RWPE2 (cell line): ENCODE measurements around the gene ARGLU1.

Source experiments
- ATAC-seq: fragments of 200-7000 bp; cut with Tn5 transposase; 3 replicates; pipeline ENCODE4 v1.9.1; 2021; ENCODE audit warnings: low read depth
- DNase-seq: peaks from one replicate; pipeline ENCODE4 v3.0.0-alpha.2; 2020; ENCODE audit warnings: low spot score
- H3K27ac ChIP-seq: fragments of 450-650 bp; 2 replicates; pipeline ENCODE4 v1.5.1; 2017; ENCODE audit warnings: mild to moderate bottlenecking; ENCODE audit not compliant: poor library complexity, severe bottlenecking
- H3K27me3 ChIP-seq: fragments of 250-450 bp; sonication (Bioruptor Pico); 2 replicates; pipeline ENCODE4 v1.5.1; 2021; ENCODE audit warnings: mild to moderate bottlenecking, moderate library complexity; ENCODE audit not compliant: insufficient read depth, poor library complexity, severe bottlenecking
- H3K36me3 ChIP-seq: fragments of 250-450 bp; sonication (Bioruptor Pico); 2 replicates; pipeline ENCODE4 v1.5.1; 2020; ENCODE audit warnings: low read depth, mild to moderate bottlenecking, moderate library complexity
- H3K4me1 ChIP-seq: fragments of 250-450 bp; sonication (Bioruptor Pico); 2 replicates; pipeline ENCODE4 v1.5.1; 2021; ENCODE audit warnings: mild to moderate bottlenecking, moderate library complexity; ENCODE audit not compliant: insufficient read depth, poor library complexity, severe bottlenecking
- H3K4me3 ChIP-seq: fragments of 250-450 bp; sonication (Bioruptor Pico); 2 replicates; pipeline ENCODE4 v1.5.1; 2021; ENCODE audit warnings: mild to moderate bottlenecking, moderate library complexity; ENCODE audit not compliant: severe bottlenecking
- H3K9me3 ChIP-seq: fragments of 250-450 bp; sonication (Bioruptor Pico); 2 replicates; pipeline ENCODE4 v1.5.1; 2021; ENCODE audit warnings: mild to moderate bottlenecking, moderate library complexity; ENCODE audit not compliant: severe bottlenecking
- TF ChIP-seq, protein P1 (sequence below): fragments of 450-650 bp; IDR thresholded peaks from one replicate; pipeline ENCODE4 v1.5.1; 2017; ENCODE audit warnings: mild to moderate bottlenecking, moderate library complexity; ENCODE audit not compliant: poor library complexity, severe bottlenecking

The ARGLU1 gene

DNA sequence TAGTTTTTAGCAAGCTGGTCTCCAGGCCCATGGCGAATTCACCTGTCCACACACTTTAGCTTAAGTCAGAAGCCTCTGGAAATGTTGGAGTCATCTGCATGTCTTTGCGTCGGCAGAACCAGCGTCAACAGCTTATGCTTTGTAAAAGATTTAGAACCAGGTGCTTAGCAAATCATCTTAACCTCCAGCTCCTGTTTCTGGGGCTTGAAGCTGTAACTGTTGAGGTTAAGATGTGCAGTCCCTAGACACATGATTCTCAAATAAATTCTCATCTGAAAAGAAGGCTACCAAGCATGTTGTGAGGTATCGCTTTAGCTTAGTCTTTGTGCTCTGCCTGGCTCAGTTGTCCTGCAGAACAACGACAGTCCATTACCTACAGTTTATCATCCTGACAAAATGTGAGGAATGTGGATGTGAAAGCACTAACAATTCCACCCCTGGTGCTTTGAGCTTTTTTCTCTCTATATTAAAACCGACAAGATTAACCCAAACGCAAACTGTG lies 36.9 kb downstream of the ARGLU1 start:
- H3K27ac ChIP-seq = peak overlapping the region; percentile 83
- no peak for DNase-seq
- peaks cover 32% of the 10 kb centered on the region for H3K4me1 ChIP-seq
- no peaks in the 10 kb centered on the region for H3K27me3 ChIP-seq
- TF ChIP-seq, protein P1, sequence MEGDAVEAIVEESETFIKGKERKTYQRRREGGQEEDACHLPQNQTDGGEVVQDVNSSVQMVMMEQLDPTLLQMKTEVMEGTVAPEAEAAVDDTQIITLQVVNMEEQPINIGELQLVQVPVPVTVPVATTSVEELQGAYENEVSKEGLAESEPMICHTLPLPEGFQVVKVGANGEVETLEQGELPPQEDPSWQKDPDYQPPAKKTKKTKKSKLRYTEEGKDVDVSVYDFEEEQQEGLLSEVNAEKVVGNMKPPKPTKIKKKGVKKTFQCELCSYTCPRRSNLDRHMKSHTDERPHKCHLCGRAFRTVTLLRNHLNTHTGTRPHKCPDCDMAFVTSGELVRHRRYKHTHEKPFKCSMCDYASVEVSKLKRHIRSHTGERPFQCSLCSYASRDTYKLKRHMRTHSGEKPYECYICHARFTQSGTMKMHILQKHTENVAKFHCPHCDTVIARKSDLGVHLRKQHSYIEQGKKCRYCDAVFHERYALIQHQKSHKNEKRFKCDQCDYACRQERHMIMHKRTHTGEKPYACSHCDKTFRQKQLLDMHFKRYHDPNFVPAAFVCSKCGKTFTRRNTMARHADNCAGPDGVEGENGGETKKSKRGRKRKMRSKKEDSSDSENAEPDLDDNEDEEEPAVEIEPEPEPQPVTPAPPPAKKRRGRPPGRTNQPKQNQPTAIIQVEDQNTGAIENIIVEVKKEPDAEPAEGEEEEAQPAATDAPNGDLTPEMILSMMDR = no peak
- no peak for ATAC-seq
- peaks cover 67% of the 10 kb centered on the region for H3K36me3 ChIP-seq
- no peaks in the 10 kb centered on the region for H3K9me3 ChIP-seq
- H3K4me3 ChIP-seq = no peak overlapping the region

DNA sequence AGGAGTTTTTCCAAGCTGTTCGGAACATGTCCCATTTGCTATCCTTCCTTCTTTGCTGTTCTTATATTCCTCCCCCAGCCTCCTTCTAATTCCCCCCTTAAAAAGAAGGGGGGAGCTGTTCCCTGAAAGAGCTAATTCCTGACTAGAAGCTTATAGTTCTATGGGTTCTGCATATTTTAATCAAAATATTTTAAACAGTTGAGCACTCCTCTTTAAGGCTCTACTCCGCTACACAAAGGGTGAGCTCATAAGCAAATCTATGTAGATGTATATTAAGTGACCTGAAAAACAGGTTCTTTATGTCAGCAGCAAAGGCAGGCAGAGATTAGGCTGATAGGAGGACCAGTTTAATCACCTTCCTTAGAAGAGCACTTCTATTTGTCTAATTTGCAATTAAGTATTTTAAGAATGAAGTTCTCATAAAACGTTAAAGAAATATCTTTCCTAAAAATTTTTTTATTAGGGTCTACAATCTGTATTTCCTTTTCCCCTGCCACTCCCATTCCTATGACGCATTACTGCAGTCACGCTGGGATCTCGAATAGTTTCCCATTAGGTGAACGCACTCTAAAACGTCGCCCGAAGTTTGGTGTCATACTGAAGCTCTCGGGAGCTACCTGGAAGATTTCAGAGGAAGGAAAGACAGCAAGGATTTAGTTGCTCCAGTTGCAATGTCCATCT lies 37.6 kb downstream of the ARGLU1 start:
- TF ChIP-seq, protein P1 = no peak
- Histone ChIP-seq H3K27ac (no peak overlapping the region), H3K9me3 (no peaks in the 10 kb centered on the region), H3K4me1 (peaks cover 38% of the 10 kb centered on the region), H3K36me3 (peaks cover 69% of the 10 kb centered on the region), H3K4me3 (no peak overlapping the region), H3K27me3 (no peaks in the 10 kb centered on the region)
- DNase-seq (no peak), ATAC-seq (no peak)

DNA sequence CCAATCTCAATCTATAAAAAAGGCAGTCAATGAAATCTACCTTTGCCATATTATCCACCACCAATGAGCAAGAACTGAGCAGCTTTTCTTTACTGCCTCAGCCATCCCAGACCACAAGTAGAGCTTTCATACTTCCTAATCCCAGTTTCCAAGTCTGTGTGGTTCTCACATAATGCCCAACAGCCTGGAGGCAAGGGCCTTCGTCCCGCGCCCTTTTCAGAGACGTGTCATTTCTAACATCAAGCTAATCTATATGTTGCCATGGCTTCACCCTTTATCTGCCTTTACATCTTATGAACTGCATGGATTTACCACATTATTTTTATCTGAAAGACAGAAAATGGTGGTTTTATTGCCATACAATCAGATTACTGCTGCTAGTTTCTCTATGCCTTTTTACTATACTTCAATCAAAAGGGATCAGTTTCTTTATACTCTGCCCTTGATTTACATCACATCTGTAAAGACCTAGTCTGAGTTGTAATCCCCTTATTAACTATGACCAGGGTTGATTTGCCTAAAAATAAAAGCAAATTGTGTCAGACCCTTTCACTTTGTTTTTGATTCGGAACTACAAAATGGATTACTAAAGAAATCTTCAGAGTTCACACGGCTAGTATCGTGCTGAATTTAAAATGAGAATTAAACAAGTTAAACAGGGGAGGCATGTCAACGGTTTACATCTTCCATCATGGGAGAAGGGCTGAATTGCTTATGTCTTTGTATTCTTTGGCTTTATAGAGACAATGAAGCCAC lies 38.3 kb downstream of the ARGLU1 start:
- peaks cover 70% of the 10 kb centered on the region for H3K36me3 ChIP-seq
- H3K4me1 ChIP-seq = peaks cover 42% of the 10 kb centered on the region
- H3K27ac ChIP-seq = no peak overlapping the region

DNA sequence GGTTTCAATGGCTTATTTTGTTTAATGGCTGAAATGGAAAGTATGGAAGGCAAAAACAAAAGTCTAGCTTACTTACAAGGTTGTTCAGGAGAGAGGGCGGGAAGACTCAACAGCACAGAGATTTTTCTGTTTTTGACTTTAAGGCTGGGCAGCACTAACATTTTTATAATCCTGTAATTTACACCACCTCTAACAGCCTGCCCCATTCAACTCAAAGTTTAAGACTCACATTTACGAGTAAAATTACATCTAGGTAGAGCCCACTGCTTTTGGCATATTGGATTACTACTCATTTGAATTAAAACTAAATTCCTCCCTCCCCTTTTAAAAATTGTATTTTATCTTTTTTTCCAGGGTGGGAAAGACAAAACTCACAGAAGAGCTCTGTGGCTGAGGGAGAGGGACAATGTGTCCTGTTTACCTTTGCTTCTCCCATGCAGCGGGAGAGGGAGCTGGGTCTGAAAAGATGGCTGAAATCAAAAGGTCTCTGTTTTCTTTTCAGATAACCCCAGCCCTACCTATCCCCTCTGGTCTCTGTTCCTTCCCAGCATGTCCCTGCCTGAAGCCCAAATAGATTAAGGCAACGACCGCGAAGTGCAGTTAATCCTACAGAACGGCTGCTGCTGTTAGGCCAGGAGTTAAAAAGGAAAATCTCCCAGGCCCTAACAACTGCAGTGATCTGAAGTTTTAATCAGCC lies 39.1 kb downstream of the ARGLU1 start:
- Histone ChIP-seq H3K27me3 (no peaks in the 10 kb centered on the region), H3K36me3 (peaks cover 71% of the 10 kb centered on the region), H3K27ac (no peak overlapping the region), H3K4me3 (no peak overlapping the region), H3K9me3 (no peaks in the 10 kb centered on the region), H3K4me1 (peaks cover 49% of the 10 kb centered on the region)
- TF ChIP-seq, protein P1 = no peak
- DNase-seq (no peak), ATAC-seq (no peak)

More for the DNA sequence above, 38.3 kb downstream of the ARGLU1 start:
- Histone ChIP-seq H3K9me3 (no peaks in the 10 kb centered on the region), H3K4me3 (no peak overlapping the region), H3K27me3 (no peaks in the 10 kb centered on the region)
- DNase-seq = no peak
- no peak for ATAC-seq
- TF ChIP-seq, protein P1 = no peak
